Parathyroid adenoma (tissue), 2 donors: Measurements from ENCODE around the gene FMNL2.

Source experiments
- H2AFZ ChIP-seq: fragments of 300-600 bp; sonication (generic); one replicate; pipeline ENCODE4 v1.7.0; 2017; ENCODE audit warnings: antibody characterized with exemption, mild to moderate bottlenecking
- H3K27ac ChIP-seq: fragments of 300-600 bp; sonication (generic); one replicate; pipeline ENCODE4 v1.7.0; 2017
- H3K27me3 ChIP-seq: fragments of 300-600 bp; sonication (generic); one replicate; pipeline ENCODE4 v1.7.0; 2017; ENCODE audit warnings: low read length; ENCODE audit not compliant: control insufficient read depth, insufficient read depth
- H3K36me3 ChIP-seq: fragments of 300-600 bp; sonication (generic); one replicate; pipeline ENCODE4 v1.7.0; 2017; ENCODE audit warnings: low read length; ENCODE audit not compliant: control insufficient read depth, insufficient read depth
- H3K4me1 ChIP-seq: fragments of 300-600 bp; sonication (generic); one replicate; pipeline ENCODE4 v1.7.0; 2017; ENCODE audit warnings: control low read depth
- H3K4me2 ChIP-seq: fragments of 300-600 bp; sonication (generic); one replicate; pipeline ENCODE4 v1.7.0; 2017; ENCODE audit warnings: low read length
- H3K4me3 ChIP-seq: fragments of 300-600 bp; sonication (generic); one replicate; pipeline ENCODE4 v1.7.0; 2017; ENCODE audit warnings: low read depth, low read length
- H3K79me2 ChIP-seq: fragments of 300-600 bp; sonication (generic); one replicate; pipeline ENCODE4 v1.7.0; 2017; ENCODE audit warnings: control low read depth
- H3K9ac ChIP-seq: fragments of 300-600 bp; sonication (generic); one replicate; pipeline ENCODE4 v1.7.0; 2017; ENCODE audit warnings: mild to moderate bottlenecking
- H3K9me3 ChIP-seq: fragments of 300-600 bp; sonication (generic); one replicate; pipeline ENCODE4 v1.7.0; 2017; ENCODE audit warnings: low read length; ENCODE audit not compliant: control insufficient read depth
- TF ChIP-seq, protein P1 (sequence below): fragments of 300-600 bp; sonication (generic); IDR thresholded peaks from one replicate; pipeline ENCODE4 v1.7.0; 2017; ENCODE audit warnings: antibody characterized with exemption, mild to moderate bottlenecking
- donor health status: primary hyperparathyroidism.

FMNL2 gene

DNA sequence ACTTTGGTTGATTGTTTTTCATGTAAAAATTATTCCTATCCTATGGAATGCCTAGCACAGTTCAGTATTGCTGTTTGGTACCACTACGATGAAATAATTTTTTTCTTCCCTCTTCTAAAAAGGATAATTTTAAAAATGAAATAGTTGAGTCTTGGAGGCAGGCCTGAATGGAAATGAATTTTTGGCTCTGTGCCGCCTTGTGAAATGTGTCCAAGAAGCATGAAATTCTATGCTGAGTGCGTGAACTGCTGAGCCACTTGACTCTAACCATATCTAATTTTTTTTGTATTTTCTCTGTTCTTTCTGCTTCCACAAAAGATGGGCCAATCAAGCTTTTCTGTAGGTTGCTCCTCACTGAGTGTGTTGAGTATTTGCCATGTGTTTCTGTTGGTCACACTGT lies 287.2 kb downstream of the FMNL2 start:
- no peak overlapping the region for H3K27ac ChIP-seq

DNA sequence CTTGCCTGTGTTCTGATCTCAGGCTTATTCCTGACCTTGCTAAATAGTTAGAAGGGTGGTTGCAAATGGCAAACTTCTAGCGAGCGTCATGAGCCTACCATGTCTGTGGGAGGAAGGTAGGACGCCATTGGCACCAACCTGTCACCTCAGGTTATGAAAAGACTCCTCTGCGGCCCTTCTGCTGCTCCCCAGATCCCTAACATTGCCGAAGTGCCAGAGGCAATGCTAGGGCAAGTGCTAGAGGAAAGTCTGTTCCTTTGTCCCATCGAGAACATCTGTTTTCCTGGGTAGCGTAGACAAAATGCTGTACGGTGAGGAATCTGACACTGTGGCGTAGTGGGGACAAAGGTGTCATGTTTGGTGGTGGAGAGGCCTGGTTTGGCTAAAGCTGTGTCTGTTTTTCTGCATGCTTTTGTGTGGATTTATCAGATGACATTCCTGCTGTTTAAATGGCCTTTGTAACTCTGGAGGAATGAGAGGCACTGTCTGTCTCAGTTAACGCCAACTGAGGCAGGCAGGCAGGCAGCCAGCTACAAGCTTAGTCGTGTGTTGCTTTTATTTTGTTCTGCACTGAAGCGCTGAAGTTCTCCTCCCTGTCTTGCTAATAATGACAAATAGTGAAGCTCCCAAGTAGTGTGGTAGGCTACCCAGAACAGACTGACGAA lies 288.2 kb downstream of the FMNL2 start:
- H3K9ac ChIP-seq: no peak overlapping the region
- TF ChIP-seq, protein P1, sequence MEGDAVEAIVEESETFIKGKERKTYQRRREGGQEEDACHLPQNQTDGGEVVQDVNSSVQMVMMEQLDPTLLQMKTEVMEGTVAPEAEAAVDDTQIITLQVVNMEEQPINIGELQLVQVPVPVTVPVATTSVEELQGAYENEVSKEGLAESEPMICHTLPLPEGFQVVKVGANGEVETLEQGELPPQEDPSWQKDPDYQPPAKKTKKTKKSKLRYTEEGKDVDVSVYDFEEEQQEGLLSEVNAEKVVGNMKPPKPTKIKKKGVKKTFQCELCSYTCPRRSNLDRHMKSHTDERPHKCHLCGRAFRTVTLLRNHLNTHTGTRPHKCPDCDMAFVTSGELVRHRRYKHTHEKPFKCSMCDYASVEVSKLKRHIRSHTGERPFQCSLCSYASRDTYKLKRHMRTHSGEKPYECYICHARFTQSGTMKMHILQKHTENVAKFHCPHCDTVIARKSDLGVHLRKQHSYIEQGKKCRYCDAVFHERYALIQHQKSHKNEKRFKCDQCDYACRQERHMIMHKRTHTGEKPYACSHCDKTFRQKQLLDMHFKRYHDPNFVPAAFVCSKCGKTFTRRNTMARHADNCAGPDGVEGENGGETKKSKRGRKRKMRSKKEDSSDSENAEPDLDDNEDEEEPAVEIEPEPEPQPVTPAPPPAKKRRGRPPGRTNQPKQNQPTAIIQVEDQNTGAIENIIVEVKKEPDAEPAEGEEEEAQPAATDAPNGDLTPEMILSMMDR: no peak
- no peaks in the 10 kb centered on the region for H3K27me3 ChIP-seq
- H3K4me2 ChIP-seq: no peak overlapping the region
- no peak overlapping the region for H3K4me3 ChIP-seq
- H3K4me1 ChIP-seq: no peaks in the 10 kb centered on the region
- no peaks in the 10 kb centered on the region for H3K9me3 ChIP-seq
- no peak overlapping the region for H3K27ac ChIP-seq
- H2AFZ ChIP-seq: no peak overlapping the region
- no peaks in the 10 kb centered on the region for H3K36me3 ChIP-seq
- H3K79me2 ChIP-seq: no peaks in the 10 kb centered on the region

More for the DNA sequence above, 287.2 kb downstream of the FMNL2 start:
- Histone ChIP-seq H3K27me3 (no peaks in the 10 kb centered on the region), H3K4me1 (no peaks in the 10 kb centered on the region), H3K9me3 (no peaks in the 10 kb centered on the region), H2AFZ (no peak overlapping the region), H3K9ac (no peak overlapping the region), H3K4me2 (no peak overlapping the region), H3K36me3 (no peaks in the 10 kb centered on the region), H3K79me2 (no peaks in the 10 kb centered on the region), H3K4me3 (no peak overlapping the region)
- TF ChIP-seq, protein P1: no peak

DNA sequence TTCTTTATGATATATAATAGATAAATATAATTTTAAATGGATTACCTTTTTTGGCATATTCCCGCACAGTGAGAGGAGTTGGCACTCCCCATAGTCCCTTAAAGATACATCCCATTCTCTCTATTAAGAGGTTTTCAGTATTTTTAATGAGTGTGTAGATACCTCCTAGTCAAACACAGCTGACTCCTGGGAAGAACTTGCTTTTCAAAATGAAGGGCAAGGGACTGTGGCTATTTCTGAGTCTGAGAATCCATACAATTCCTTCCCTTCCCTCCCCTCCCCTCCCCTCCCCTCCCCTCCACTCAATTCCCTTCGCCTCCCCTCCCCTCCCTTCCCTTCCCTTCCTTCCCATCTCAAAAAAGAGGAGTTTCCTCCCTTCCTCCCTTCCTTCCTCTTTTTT lies 288.8 kb downstream of the FMNL2 start:
- H3K27me3 ChIP-seq: no peaks in the 10 kb centered on the region
- no peaks in the 10 kb centered on the region for H3K4me1 ChIP-seq
- no peak overlapping the region for H3K9ac ChIP-seq
- no peak overlapping the region for H2AFZ ChIP-seq
- H3K4me2 ChIP-seq: no peak overlapping the region
- H3K27ac ChIP-seq: no peak overlapping the region
- H3K4me3 ChIP-seq: no peak overlapping the region
- H3K36me3 ChIP-seq: no peaks in the 10 kb centered on the region
- no peaks in the 10 kb centered on the region for H3K79me2 ChIP-seq
- TF ChIP-seq, protein P1: no peak
- H3K9me3 ChIP-seq: no peaks in the 10 kb centered on the region

DNA sequence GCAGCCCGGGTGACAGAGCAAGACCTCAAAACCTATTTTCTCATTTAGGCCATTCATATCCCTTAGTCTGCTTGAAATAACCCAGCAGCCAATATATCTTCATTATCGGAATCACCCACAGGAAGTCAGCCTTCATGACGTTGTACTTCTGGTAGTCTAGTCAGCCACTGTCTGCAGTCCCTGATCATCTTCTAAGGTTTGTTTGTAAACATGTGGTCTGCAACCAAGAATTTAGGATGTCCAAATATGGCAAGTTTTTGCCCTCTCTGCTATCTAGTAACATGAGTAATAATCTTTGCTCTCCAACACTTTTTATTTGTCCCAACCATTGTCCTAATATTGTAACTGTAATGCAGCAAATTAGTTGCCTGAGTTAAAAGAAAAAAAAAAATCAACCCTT lies 289.8 kb downstream of the FMNL2 start:
- Histone ChIP-seq H3K79me2 (no peaks in the 10 kb centered on the region), H3K4me1 (no peaks in the 10 kb centered on the region), H3K27ac (no peak overlapping the region), H3K9me3 (no peaks in the 10 kb centered on the region), H3K4me2 (no peak overlapping the region), H3K4me3 (no peak overlapping the region), H3K36me3 (no peaks in the 10 kb centered on the region), H3K9ac (no peak overlapping the region), H2AFZ (no peak overlapping the region), H3K27me3 (no peaks in the 10 kb centered on the region)
- TF ChIP-seq, protein P1: no peak

DNA sequence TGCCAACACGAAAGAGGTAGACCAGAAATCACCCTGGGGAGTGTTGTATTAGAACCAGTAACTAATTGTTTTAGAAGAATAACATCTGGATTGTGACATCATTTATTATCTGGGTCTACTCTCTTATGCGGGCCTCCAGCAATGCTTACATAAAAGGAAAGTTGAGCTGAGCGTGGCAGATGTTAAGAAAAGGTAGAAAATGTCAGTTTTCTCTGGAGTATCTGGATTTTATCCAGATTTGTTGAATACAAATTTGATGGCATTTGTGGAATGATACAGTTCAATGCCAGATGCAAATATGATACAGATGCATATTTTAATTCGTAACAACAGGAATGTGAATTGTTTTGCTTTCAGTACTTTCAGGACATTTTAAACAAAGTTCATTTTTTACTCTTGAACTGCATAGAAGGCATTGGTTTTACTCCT lies 292.0 kb downstream of the FMNL2 start:
- no peaks in the 10 kb centered on the region for H3K79me2 ChIP-seq
- H3K4me2 ChIP-seq: no peak overlapping the region
- no peak overlapping the region for H3K9ac ChIP-seq
- TF ChIP-seq, protein P1: no peak
- H3K27ac ChIP-seq: no peak overlapping the region
- H3K9me3 ChIP-seq: no peaks in the 10 kb centered on the region
- H2AFZ ChIP-seq: no peak overlapping the region
- no peaks in the 10 kb centered on the region for H3K4me1 ChIP-seq
- no peak overlapping the region for H3K4me3 ChIP-seq
- no peaks in the 10 kb centered on the region for H3K27me3 ChIP-seq
- H3K36me3 ChIP-seq: no peaks in the 10 kb centered on the region
